HCT116 (cell line): ENCODE data around the gene VIT. TPM values are rescaled to one million over a fixed set of nuclear protein-coding genes. Genes with fewer than 3 reads are reported as not detected.

Experiments
- ATAC-seq: fragments of 200-7000 bp; cut with Tn5 transposase; 2 replicates; pipeline ENCODE4 v1.9.1; 2020; ENCODE audit warnings: mild to moderate bottlenecking, moderate library complexity
- BruUV-seq: library from RNA; stranded (reverse); fragments of 400-500 nt; replicated peaks from 2 replicates; lab custom pipeline; 2021; lab: Mats Ljungman, UMichigan
- CTCF ChIA-PET: fragments of 300-600 bp; sonication (Branson Sonifier 250); formaldehyde crosslinking; loops from one replicate; lab custom pipeline; 2021; ENCODE audit warnings: antibody characterized with exemption; lab: Charles Lee
- POLR2A ChIA-PET: fragments of 300-600, 350-600 bp; sonication (Branson Sonifier 250); formaldehyde crosslinking; loops from one replicate; lab custom pipeline; 2021; ENCODE audit warnings: antibody characterized with exemption; lab: Charles Lee
- RAD21 ChIA-PET, 2 experiments: fragments of 300-600 bp; sonication (Branson Sonifier 250); formaldehyde crosslinking; loops; one replicate each; lab custom pipeline; 2023; ENCODE audit warnings: low total read pairs in 2 of 2; ENCODE audit not compliant: uncharacterized antibody in 2 of 2, unreplicated experiment in 2 of 2, low non-redundant PET in 1 of 2; lab: Charles Lee
- DNase-seq: peaks from one replicate; pipeline ENCODE4 v3.0.0-alpha.2; 2010; ENCODE audit warnings: low read depth, low spot score
- H2AFZ ChIP-seq: fragments of 200-600 bp; shearing (Covaris generic), sonication (generic); 2 replicates; pipeline ENCODE4 v1.6.1; 2017; ENCODE audit warnings: low read depth, mixed run types, mixed read lengths, antibody characterized with exemption, low read length; ENCODE audit not compliant: poor library complexity, severe bottlenecking
- H3K27ac ChIP-seq: 2 replicates; pipeline ENCODE4 v1.5.1; 2012; ENCODE audit warnings: low read depth, low read length
- H3K27me3 ChIP-seq: fragments of 200-600 bp; sonication (generic); 2 replicates; pipeline ENCODE4 v1.6.1; 2016; ENCODE audit warnings: mixed run types, low read length, mixed read lengths; ENCODE audit not compliant: insufficient read depth
- H3K36me3 ChIP-seq, 2 experiments: fragments of 200-500 bp in 1 of 2; fragments of 200-600 bp in 1 of 2; sonication (Bioruptor generic) in 1 of 2; sonication (generic) in 1 of 2; 2 replicates each; pipeline versions ENCODE4 v1.5.1 to v1.6.1; 2014 to 2016; ENCODE audit warnings: low read length in 2 of 2, inconsistent platforms in 1 of 2, mixed read lengths in 1 of 2, mixed run types in 1 of 2; ENCODE audit not compliant: insufficient read depth in 2 of 2, control insufficient read depth in 1 of 2
- H3K4me1 ChIP-seq, 2 experiments: fragments of 200-600 bp in 1 of 2; sonication (generic) in 1 of 2; 2 replicates each; pipeline versions ENCODE4 v1.5.1 to v1.6.1; 2012 to 2017; ENCODE audit warnings: low read length in 2 of 2, inconsistent platforms in 1 of 2, mild to moderate bottlenecking in 1 of 2, mixed read lengths in 1 of 2, mixed run types in 1 of 2, moderate library complexity in 1 of 2; ENCODE audit not compliant: insufficient read depth in 2 of 2, control insufficient read depth in 1 of 2
- H3K4me2 ChIP-seq: fragments of 200-600 bp; sonication (generic); 2 replicates; pipeline ENCODE4 v1.6.1; 2017; ENCODE audit warnings: mixed run types, low read length, mixed read lengths
- H3K4me3 ChIP-seq, 2 experiments: fragments of 200-600 bp in 1 of 2; sonication (generic) in 1 of 2; replicated peaks in 1 of 2; 2 replicates each; pipeline ENCODE4 v1.5.1; 2011 to 2016; ENCODE audit warnings: low read length in 2 of 2, control low read depth in 1 of 2, low read depth in 1 of 2, mild to moderate bottlenecking in 1 of 2, mixed read lengths in 1 of 2, mixed run types in 1 of 2
- H3K79me2 ChIP-seq: fragments of 200-600 bp; sonication (generic); 2 replicates; pipeline ENCODE4 v1.6.1; 2017; ENCODE audit warnings: mild to moderate bottlenecking, mixed run types, low read length, moderate library complexity, mixed read lengths; ENCODE audit not compliant: insufficient read depth
- H3K9ac ChIP-seq: fragments of 200-600 bp; sonication (generic); 2 replicates; pipeline ENCODE4 v1.6.1; 2016; ENCODE audit warnings: low read length, mixed read lengths
- H3K9me2 ChIP-seq: fragments of 200-600 bp; sonication (generic), shearing (Covaris generic); 2 replicates; pipeline ENCODE4 v1.6.1; 2017; ENCODE audit warnings: mixed run types, mild to moderate bottlenecking, moderate library complexity; ENCODE audit not compliant: insufficient read depth
- H3K9me3 ChIP-seq, 2 experiments: fragments of 200-500 bp in 1 of 2; fragments of 200-600 bp in 1 of 2; sonication (Bioruptor generic) in 1 of 2; sonication (generic) in 1 of 2; 2 replicates each; pipeline ENCODE4 v1.6.1; 2014 to 2017; ENCODE audit warnings: low read length in 2 of 2, mixed read lengths in 2 of 2, inconsistent platforms in 1 of 2, low read depth in 1 of 2, mild to moderate bottlenecking in 1 of 2, mixed run types in 1 of 2, moderate library complexity in 1 of 2; ENCODE audit not compliant: control insufficient read depth in 1 of 2, insufficient read depth in 1 of 2
- H4K20me1 ChIP-seq: fragments of 200-600 bp; sonication (generic), shearing (Covaris generic); 2 replicates; pipeline ENCODE4 v1.6.1; 2017; ENCODE audit warnings: mixed run types, mild to moderate bottlenecking, moderate library complexity; ENCODE audit not compliant: insufficient read depth
- EZH2phosphoT487 ChIP-seq: fragments of 200-600 bp; IDR thresholded peaks from 2 replicates; pipeline ENCODE4 v1.6.1; 2018; ENCODE audit warnings: antibody characterized with exemption, borderline replicate concordance
- POLR2A ChIP-seq: IDR thresholded peaks from 2 replicates; pipeline ENCODE4 v1.7.0; 2011; ENCODE audit warnings: borderline replicate concordance; ENCODE audit not compliant: insufficient read depth, insufficient read length; ENCODE audit errors: extremely low read depth
- SP1 ChIP-seq: IDR thresholded peaks from 2 replicates; pipeline ENCODE4 v1.6.1; 2012; ENCODE audit warnings: low read depth
- intact Hi-C: fragments of 100-400 bp; cut with micrococcal nuclease; formaldehyde crosslinking; loops from 2 replicates; pipeline ENCODE4 v1.10.0; 2022
- total RNA-seq: library from RNA; stranded (reverse); gene quantifications from one replicate; pipeline ENCODE4 v1.2.1, GENCODE V29; 2021; ENCODE audit not compliant: unreplicated experiment
- TF ChIP-seq, protein P1 (sequence below): IDR thresholded peaks from 2 replicates; pipeline ENCODE4 v1.6.1; 2012

The VIT gene
- total RNA-seq, 1 experiment from 2014 or later = not detected

DNA sequence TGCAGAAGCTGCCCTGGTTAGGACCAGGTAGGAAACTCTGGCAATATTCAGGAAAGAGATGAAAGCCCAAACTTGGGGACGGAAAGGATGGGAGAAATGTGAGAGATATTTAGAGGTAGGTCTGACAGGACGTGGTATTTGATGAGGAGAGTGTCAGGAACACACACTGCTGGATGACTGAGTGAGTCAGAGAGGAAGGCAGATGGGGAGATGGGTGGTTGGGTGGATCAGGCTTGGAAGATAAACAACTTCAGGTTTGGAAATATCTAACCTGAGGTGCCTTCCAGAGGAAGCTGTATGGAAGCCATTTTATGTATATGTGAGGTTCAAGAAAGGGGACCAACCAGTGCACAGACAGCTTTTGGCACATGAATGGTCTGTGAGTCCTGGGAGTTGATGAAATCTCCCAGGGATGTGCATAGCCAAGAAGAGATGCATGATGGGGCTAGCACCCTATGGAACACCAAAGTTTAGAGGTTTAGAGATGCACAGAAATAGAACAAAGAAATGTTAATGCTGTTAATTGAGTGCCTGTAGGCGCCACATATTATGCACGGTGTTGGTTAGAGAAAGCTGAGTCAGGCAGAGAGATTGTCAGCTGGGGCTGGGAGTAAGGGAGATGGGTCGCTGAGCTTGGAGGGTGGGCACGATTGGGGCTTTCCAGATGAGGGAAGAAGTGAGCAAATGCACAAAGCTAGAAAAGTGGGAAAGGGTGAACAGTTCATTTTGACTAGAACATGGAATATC is 101.0 kb downstream of the VIT start:
- POLR2A ChIA-PET = no interaction called here
- Histone ChIP-seq H3K9me2 (no peaks in the 10 kb centered on the region), H3K9me3 (no peaks in the 10 kb centered on the region), H3K79me2 (no peaks in the 10 kb centered on the region), H3K4me3 (no peak overlapping the region), H3K4me1 (no peaks in the 10 kb centered on the region), H3K36me3 (no peaks in the 10 kb centered on the region), H2AFZ (no peak overlapping the region), H3K9ac (no peak overlapping the region), H3K27ac (no peak overlapping the region), H3K27me3 (no peaks in the 10 kb centered on the region), H4K20me1 (no peaks in the 10 kb centered on the region), H3K4me2 (no peak overlapping the region)
- RAD21 ChIA-PET = no interaction called here
- no peak for TF ChIP-seq SP1
- no peak for DNase-seq
- intact Hi-C loops = no loop called here
- no peak for ATAC-seq
- CTCF ChIA-PET = interaction anchor here (0.9 kb wide), 1 partner anchor 12 kb away, joined by 4 read pairs; no protein-coding TSS in a partner anchor
- BruUV-seq = no TSS peak

DNA sequence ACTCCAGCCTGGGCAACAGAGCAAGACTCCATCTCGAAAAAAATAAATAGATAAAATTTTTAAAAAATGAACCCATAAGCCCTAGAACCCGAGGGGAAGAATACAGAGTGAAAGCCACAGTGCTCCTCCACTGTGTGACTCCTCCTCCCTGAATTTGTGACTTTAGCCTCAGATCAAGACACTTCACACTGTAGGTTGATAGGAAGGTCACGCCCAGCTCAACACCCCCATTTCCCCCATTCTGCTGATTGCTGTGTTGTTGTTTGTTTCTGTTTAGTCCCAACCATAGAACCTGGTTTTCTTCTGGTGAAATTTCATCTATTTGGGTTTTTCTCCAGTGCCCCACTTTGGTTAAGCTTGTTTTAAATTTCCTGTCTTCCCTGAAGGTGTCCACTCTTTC is 102.2 kb downstream of the VIT start:
- no peak overlapping the region for H2AFZ ChIP-seq
- no peak overlapping the region for H3K4me2 ChIP-seq
- H4K20me1 ChIP-seq = no peaks in the 10 kb centered on the region
- no peak overlapping the region for H3K9ac ChIP-seq
- TF ChIP-seq EZH2phosphoT487 = no peak
- TF ChIP-seq, protein P1, sequence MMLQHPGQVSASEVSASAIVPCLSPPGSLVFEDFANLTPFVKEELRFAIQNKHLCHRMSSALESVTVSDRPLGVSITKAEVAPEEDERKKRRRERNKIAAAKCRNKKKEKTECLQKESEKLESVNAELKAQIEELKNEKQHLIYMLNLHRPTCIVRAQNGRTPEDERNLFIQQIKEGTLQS = no peak
- TF ChIP-seq POLR2A = no peak
- ChIA-PET RAD21 (no interaction called here), POLR2A (no interaction called here), CTCF (no interaction called here)
- no peak overlapping the region for H3K27ac ChIP-seq
- no peaks in the 10 kb centered on the region for H3K4me1 ChIP-seq
- no peaks in the 10 kb centered on the region for H3K9me3 ChIP-seq
- intact Hi-C loops = no loop called here
- DNase-seq (no peak), ATAC-seq (no peak)
- no TSS peak for BruUV-seq
- H3K79me2 ChIP-seq = no peaks in the 10 kb centered on the region
- no peaks in the 10 kb centered on the region for H3K27me3 ChIP-seq
- no peaks in the 10 kb centered on the region for H3K9me2 ChIP-seq
- H3K4me3 ChIP-seq = no peak overlapping the region
- no peaks in the 10 kb centered on the region for H3K36me3 ChIP-seq
